ENCODE measurements around the gene SPDYE4. TPM values are rescaled to one million over a fixed set of nuclear protein-coding genes. Genes with fewer than 3 reads are reported as not detected.

SPDYE4 gene
- total RNA-seq, 4 donors from 2014 or later, result not detected

DNA sequence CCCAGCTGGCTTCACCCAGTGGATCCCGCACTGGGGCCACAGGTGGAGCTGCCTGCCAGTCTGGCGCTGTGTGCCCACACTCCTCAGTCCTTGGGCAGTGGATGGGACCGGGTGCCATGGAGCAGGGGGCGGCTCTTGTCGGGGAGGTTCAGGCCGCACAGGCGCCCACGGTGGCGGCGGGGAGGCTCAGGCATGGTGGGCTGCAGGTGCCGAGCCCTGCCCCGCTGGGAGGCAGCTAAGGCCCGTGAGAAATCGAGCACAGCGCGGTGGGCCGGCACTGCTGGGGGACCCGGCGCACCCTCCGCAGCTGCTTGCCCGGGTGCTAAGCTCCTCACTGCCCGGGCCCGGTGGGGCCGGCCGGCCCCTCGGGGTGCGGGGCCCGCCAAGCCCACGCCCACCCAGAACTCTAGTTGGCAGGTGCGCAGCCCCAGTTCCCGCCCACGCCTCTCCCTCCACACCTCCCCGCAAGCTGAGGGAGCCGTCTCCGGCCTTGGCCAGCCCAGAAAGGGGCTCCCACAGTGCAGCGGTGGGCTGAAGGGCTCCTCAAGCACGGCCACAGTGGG is 40.3 kb downstream of the SPDYE4 start:
- Histone ChIP-seq H3K9me3 (no peaks in the 10 kb centered on the region), H3K27me3 (no peaks in the 10 kb centered on the region), H3K4me1 (no peaks in the 10 kb centered on the region), H3K27ac (no peak overlapping the region), H3K36me3 (no peaks in the 10 kb centered on the region), H3K4me3 (no peak overlapping the region)
- ATAC-seq, result no peak
- WGBS, 2 donors (ENCODE audit: low coverage in 1 of 2), result 100% methylated on average over 4 of the region's 37 CpGs; no CpG with 5 or more reads in 1 of the 2 donors
- TF ChIP-seq EP300 (IDR thresholded peaks at IDR 0.05) (no peak), POLR2AphosphoS5 (IDR thresholded peaks at IDR 0.05) (no peak)

DNA sequence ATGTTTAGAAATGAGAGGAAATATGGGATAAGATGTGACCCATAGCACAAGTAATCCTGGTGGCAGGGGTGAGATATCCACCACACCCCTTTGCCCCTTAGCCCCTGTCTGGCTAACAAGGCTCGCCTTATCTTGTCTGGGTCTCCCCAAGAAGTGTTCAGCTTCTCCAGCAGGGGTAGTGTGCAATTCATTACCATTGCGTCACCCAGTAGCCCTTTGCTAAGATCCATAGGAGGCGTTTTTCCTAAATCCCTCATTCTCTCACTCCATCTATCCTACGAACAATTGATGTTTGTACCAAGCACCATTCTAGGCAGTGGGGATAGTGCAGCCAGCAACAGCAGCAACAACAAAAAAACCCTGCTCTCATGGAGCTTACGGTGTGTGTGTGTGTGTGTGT is 44.5 kb downstream of the SPDYE4 start:
- H3K4me3 ChIP-seq, result no peak overlapping the region
- H3K27ac ChIP-seq, result no peak overlapping the region
- no peaks in the 10 kb centered on the region for H3K4me1 ChIP-seq
- no peaks in the 10 kb centered on the region for H3K36me3 ChIP-seq
- no peak for ATAC-seq
- no peaks in the 10 kb centered on the region for H3K9me3 ChIP-seq
- TF ChIP-seq, protein P1, sequence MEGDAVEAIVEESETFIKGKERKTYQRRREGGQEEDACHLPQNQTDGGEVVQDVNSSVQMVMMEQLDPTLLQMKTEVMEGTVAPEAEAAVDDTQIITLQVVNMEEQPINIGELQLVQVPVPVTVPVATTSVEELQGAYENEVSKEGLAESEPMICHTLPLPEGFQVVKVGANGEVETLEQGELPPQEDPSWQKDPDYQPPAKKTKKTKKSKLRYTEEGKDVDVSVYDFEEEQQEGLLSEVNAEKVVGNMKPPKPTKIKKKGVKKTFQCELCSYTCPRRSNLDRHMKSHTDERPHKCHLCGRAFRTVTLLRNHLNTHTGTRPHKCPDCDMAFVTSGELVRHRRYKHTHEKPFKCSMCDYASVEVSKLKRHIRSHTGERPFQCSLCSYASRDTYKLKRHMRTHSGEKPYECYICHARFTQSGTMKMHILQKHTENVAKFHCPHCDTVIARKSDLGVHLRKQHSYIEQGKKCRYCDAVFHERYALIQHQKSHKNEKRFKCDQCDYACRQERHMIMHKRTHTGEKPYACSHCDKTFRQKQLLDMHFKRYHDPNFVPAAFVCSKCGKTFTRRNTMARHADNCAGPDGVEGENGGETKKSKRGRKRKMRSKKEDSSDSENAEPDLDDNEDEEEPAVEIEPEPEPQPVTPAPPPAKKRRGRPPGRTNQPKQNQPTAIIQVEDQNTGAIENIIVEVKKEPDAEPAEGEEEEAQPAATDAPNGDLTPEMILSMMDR (IDR thresholded peaks at IDR 0.05), result no peak
- TF ChIP-seq POLR2A (IDR thresholded peaks at IDR 0.05) (no peak), POLR2AphosphoS5 (IDR thresholded peaks at IDR 0.05) (no peak), EP300 (IDR thresholded peaks at IDR 0.05) (no peak)
- no peaks in the 10 kb centered on the region for H3K27me3 ChIP-seq
- WGBS, 2 donors (ENCODE audit: low coverage in 1 of 2), result 100% methylated on average over 2 of the region's 5 CpGs; no CpG with 5 or more reads in 1 of the 2 donors

DNA sequence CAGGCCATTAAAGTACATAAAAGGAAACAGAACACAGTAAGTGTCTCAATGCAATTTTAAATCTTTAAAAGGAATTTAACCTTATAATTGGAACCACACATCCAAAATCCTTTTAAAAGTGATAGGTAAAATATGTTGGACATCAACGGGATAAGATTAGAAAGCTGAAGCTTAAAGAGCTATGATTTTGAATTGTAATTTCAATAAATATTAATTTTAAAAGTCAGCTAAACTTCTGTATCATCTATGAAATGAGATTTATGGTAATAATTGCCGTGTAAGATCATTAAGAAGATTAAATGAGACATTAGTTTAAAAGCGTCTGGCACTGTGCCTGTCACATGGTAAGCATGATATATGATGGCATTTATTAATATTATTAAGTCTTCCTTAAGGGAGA is 45.0 kb downstream of the SPDYE4 start:
- Histone ChIP-seq H3K4me1 (peaks cover 0 to 2% (median 0%) of the 10 kb centered on the region in 3 donors), H3K36me3 (no peaks in the 10 kb centered on the region), H3K4me3 (no peak overlapping the region), H3K27ac (no peak overlapping the region), H3K9me3 (no peaks in the 10 kb centered on the region), H3K27me3 (no peaks in the 10 kb centered on the region)
- ATAC-seq, result no peak
- 49 to 56% methylated on average over 3 of the region's 3 CpGs for WGBS, 2 donors (ENCODE audit: low coverage in 1 of 2)
- TF ChIP-seq, protein P1 (IDR thresholded peaks at IDR 0.05), result no peak
- TF ChIP-seq POLR2A (IDR thresholded peaks at IDR 0.05), result no peak
- no peak for TF ChIP-seq EP300 (IDR thresholded peaks at IDR 0.05)
- no peak for TF ChIP-seq POLR2AphosphoS5 (IDR thresholded peaks at IDR 0.05)

DNA sequence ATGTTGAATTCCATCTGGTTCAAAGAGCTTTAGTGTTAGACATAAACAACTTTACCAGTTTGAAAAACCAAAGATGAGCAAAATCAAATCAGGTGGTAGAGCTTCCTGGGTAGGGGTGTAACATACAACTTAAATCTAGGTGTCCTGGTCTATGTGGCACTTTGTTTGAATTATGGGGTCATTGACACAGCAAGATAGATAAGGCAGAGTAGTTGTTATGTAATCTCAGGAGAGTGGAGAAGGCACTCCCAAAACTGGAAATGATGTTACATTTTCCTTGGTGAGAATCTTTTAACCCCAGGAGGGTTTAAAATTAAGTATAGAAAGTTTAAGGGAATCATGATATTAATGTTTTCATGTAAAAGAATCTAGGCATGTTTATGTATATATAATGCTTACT is 45.6 kb downstream of the SPDYE4 start:
- peaks cover 0 to 8% (median 0%) of the 10 kb centered on the region in 3 donors for H3K4me1 ChIP-seq
- TF ChIP-seq POLR2A (IDR thresholded peaks at IDR 0.05) (no peak), POLR2AphosphoS5 (IDR thresholded peaks at IDR 0.05) (no peak), EP300 (IDR thresholded peaks at IDR 0.05) (no peak)
- TF ChIP-seq, protein P1 (IDR thresholded peaks at IDR 0.05), result no peak
- no peak for ATAC-seq
- no peaks in the 10 kb centered on the region for H3K9me3 ChIP-seq
- no peaks in the 10 kb centered on the region for H3K36me3 ChIP-seq
- no peak overlapping the region for H3K4me3 ChIP-seq
- no peaks in the 10 kb centered on the region for H3K27me3 ChIP-seq
- no peak overlapping the region for H3K27ac ChIP-seq

DNA sequence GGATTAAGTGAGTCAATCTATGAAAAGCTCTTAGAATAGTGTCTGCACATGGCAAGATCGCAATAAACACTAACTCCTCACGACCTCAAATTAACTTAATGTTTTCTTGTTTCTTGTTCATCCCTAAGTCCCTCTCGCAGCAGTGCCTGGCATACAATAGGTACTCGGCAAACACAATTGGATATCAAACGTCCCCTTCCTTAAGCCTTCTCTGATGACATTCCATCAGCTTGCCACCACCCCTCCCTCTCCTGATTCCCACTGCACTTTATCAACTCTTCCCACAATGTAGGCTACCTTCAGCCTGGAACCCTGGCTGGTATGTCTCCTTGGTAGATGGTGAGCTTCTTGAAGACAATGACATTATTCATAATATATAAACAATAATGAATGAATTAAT is 47.1 kb downstream of the SPDYE4 start:
- Histone ChIP-seq H3K4me3 (no peak overlapping the region), H3K27ac (no peak overlapping the region), H3K27me3 (no peaks in the 10 kb centered on the region), H3K36me3 (no peaks in the 10 kb centered on the region), H3K4me1 (peaks cover 0 to 15% (median 0%) of the 10 kb centered on the region in 3 donors), H3K9me3 (no peaks in the 10 kb centered on the region)
- TF ChIP-seq POLR2AphosphoS5 (IDR thresholded peaks at IDR 0.05) (no peak), POLR2A (IDR thresholded peaks at IDR 0.05) (no peak), EP300 (IDR thresholded peaks at IDR 0.05) (no peak)
- TF ChIP-seq, protein P1 (IDR thresholded peaks at IDR 0.05), result no peak
- WGBS, 2 donors (ENCODE audit: low coverage in 1 of 2), result 77 to 81% methylated on average over 5 of the region's 5 CpGs
- ATAC-seq, result no peak
